Astrocyte (in vitro differentiated cells and primary cell): ENCODE data around the gene KCNJ16.

ENCODE experiments used
- CTCF ChIP-seq: IDR thresholded peaks from 2 replicates; pipeline ENCODE4 v1.5.1; 2011; ENCODE audit warnings: low read depth, mild to moderate bottlenecking, inconsistent platforms, low read length, moderate library complexity; ENCODE audit not compliant: insufficient read depth
- EZH2 ChIP-seq: IDR thresholded peaks from 2 replicates; pipeline ENCODE4 v1.6.1; 2012; ENCODE audit warnings: mild to moderate bottlenecking, low read length, inconsistent platforms; ENCODE audit not compliant: insufficient read depth

- TF ChIP-seq CTCF, result no peak
- no peak for TF ChIP-seq EZH2
These were observed 18.1 kb downstream of the KCNJ16 start for GRCh38 chr17:70093163-70093562.
